HG03558 (cell line): ENCODE data around the gene ANXA3.
A peak's percentile ranks its signal among the peaks of the same experiment; 100 is the strongest.

ENCODE experiments used
- ATAC-seq: cut with Tn5 transposase; IDR thresholded peaks from one replicate; pipeline ENCODE4 v1.9.1; 2021; ENCODE audit warnings: moderate number of reproducible peaks; ENCODE audit not compliant: unreplicated experiment; ENCODE audit errors: extremely low read depth

Gene ANXA3

GRCh38 chr4:78638337-78639172 is 87.0 kb downstream of the ANXA3 start:
- peak; percentile 76 for ATAC-seq

GRCh38 chr4:78640714-78641113 is 89.1 kb downstream of the ANXA3 start:
- ATAC-seq: no peak

DNA sequence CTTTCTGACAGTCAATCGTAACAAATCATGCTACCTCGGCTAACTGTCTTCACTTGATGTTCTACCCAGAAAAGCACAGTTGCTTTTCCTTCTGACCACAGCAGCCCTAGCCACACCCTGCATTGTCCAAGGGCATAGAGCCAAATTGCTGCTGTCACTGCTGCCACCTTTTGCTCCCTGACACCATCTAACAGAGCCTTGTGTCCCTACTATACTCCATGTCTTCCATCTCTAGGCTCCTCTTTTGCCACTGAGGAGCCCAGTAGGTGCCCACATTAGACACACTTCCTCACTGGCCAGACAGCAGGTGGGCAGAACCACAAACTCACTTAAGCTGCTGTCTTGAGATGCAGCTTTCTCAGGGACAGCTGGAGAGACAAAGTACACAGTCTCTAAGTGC is 91.4 kb downstream of the ANXA3 start:
- no peak for ATAC-seq

- no peak for ATAC-seq
Observed at GRCh38 chr4:78644063-78644691, 92.6 kb downstream of the ANXA3 start.

DNA sequence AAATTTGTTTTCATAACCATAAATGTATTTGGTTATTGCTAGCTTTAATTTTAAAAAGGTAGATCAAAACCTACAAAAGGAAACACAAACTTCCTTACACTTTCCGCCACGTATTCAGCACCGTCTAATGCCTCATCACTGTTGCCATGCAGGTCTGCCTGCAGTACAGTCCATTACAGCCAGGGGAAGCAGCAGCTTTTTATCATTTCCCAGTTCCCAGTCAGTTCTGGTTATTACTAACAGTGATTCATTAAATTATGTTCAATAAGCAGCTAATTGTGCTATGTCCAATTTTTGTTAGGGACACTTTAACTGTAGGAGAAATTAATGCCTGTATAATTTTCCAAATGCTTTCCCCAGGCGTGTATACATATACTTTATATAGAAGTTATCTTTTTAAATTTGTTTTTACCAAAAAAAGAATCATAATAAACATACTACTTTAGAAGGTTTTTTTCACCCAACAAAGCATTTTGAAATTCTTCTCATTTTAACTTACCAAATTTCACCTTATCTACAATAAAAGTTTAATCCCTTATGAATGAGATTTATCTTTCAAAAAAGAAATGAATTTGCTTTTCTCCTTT is 93.3 kb downstream of the ANXA3 start:
- ATAC-seq: peak; percentile 82

DNA sequence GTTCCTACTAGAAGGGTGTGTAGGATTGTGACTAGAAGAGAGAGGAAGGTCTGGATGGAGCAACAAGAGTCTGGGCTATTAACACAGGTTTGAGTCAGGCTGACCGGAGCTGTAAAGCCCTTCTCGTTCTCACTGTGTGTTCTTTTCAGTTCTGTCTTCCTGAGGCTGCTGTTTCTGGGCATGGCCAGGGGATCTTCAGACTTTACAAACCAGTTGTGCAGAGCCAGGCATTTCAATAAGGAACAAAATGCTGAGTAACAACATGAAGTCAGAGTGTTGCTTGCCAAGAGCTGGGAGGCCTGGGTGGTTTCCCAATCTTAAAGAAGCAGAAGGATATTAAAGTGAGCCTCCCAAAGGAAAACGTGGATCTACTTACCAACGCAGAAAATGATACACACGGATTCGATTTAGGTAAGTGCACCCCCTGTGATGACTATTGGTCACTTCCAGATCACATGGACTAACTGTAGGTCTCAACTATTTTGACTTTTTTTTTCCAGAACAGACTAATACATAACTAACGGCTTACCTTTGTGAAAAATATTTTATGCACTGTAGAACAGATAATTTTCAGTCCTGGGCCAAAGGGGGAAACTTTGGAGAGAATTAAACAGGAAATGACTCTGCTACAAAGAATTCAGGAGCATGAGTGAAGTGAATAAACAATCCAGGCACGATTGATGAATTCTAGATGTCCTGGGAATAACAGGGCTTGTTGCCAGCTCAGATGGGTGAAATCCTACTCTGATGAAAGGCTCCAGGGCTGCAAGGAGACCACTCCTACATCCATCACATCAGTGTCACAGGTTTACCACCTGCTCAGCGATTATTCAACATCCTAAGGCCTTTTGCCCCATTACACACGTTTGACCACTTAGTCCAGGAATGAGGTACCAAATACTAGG is 94.5 kb downstream of the ANXA3 start:
- no peak for ATAC-seq

GRCh38 chr4:78647272-78647671 is 95.7 kb downstream of the ANXA3 start:
- no peak for ATAC-seq

- no peak for ATAC-seq
Observed at GRCh38 chr4:78648640-78649363, 97.2 kb downstream of the ANXA3 start.

- ATAC-seq: no peak
Observed at GRCh38 chr4:78650106-78651024, 98.8 kb downstream of the ANXA3 start.

DNA sequence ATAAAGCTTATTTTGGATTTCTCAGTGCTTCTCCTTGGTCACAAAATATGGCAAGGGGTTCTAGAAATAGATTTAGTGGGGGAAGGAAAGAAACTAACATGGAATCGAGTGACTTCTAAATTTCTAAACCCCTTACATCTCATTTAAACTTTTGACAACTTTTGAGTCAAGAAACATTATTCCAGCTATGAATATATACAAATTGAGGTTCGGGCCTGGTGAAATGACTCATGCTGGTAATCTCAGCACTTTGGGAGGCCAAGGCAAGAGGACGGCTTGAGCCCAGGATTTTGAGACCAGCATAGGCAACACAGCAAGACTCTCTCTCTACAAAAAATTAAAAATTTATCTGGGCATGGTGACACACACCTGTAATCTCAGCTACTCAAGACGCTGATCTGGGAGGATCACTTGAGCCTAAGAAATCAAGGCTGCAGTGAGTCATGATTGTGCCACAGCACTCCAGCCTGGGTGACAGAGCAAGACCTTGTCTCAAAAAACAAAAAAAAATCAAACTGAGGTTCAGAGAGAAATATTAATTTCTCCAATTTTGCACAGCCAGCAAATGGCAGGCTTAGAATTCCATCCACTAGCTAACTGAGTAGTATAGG is 99.8 kb downstream of the ANXA3 start:
- no peak for ATAC-seq

DNA sequence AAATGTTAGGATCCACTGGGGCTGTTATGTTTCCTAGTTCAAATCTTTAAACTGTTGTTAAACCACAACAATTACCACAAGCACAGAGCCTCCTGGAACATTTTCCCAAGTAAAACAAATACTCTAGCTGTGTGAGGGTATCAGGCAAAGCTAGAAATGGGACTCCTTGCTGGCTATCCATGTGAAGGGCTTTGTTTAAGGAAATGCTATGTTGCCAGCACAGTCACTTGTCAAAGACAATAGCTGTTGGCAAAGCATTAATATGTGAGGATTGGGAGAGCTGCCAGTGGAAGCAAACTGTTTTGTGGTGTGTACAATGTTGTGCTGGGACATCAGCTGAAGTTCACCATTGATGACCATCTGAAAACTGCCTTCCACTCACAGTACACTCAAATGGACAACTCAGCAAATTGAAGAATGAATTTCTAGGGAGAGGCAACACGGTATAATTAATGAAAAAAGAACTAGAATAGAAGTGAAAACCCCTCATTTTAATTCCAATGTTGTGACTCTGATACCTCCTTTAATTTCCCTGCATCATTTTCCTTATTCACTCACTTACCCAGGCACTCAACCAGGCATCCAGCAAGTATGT is 100.8 kb downstream of the ANXA3 start:
- ATAC-seq: no peak

DNA sequence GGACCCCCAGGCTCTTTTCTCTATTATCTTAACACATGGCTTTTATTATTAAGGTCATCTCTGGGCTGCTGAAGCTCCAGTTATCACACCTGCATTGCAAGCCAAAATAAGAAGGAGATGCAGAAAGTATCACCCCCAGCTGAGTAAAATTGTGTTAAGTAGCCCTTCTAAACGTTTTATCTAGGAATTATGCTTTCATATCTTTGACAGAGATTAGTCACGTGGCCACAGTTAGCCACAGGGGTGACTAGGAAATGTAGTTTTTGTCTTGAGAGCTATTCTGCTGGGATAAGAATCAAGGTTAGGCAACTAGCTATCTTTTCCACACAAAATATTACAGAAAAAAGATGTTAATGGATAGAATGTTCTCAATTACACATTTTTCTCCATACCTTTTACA is 102.1 kb downstream of the ANXA3 start:
- no peak for ATAC-seq

GRCh38 chr4:78654807-78655206 is 103.2 kb downstream of the ANXA3 start:
- ATAC-seq: no peak

GRCh38 chr4:78656968-78657445 is 105.4 kb downstream of the ANXA3 start:
- peak; percentile 33 for ATAC-seq

GRCh38 chr4:78659264-78659663 is 107.7 kb downstream of the ANXA3 start:
- ATAC-seq: no peak

DNA sequence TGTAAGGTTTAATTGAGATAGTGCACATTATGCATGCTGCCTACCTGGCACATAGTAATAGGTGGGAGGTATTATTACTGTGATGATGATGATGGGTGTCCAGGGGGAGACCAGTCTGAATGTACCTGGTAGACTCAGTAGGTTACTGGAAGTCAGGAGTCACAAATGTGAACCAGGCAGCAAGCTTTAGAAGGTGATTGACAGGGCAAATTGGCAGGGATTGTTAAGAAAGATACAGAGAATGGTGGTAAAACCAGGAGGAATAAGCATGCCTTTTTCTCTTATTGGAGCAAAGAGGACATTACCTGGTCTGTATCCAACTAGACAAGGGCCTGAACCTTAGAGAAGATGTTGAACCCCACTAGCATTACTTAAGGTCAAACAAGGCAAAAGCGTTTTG is 108.1 kb downstream of the ANXA3 start:
- no peak for ATAC-seq
